PC-9 (cell line): ENCODE results near the gene ITPR3.

Source experiments
- EZH2 ChIP-seq: fragments of 200-600 bp; sonication (generic); IDR thresholded peaks from 2 replicates; pipeline ENCODE4 v1.8.0; 2017; ENCODE audit warnings: antibody characterized with exemption, low read depth
- TF ChIP-seq, protein P1 (sequence below): fragments of 200-600 bp; sonication (generic); conservative IDR thresholded peaks from 2 replicates; pipeline ENCODE4 v1.6.1; 2017; ENCODE audit warnings: mixed run types, antibody characterized with exemption, mild to moderate bottlenecking, moderate library complexity

DNA sequence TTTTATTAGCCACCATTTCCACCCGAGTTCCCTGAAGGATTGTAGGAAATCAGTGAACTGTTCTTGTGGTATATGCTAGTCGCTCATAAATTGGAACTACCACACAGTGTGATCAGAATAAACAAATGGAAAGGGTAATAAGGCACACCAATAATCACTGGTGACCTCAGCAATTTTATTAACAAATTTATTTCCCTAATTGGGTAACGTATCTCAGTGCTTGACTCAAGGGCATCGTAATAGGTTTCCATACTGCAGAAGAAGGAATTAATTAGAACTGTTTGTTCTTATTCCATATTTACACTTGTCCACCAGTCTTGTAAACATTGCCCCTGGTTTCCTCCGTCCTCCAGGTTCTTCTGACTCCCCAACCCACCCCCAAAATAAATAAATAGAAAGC, 100.4 kb downstream of the ITPR3 start:
- TF ChIP-seq, protein P1, sequence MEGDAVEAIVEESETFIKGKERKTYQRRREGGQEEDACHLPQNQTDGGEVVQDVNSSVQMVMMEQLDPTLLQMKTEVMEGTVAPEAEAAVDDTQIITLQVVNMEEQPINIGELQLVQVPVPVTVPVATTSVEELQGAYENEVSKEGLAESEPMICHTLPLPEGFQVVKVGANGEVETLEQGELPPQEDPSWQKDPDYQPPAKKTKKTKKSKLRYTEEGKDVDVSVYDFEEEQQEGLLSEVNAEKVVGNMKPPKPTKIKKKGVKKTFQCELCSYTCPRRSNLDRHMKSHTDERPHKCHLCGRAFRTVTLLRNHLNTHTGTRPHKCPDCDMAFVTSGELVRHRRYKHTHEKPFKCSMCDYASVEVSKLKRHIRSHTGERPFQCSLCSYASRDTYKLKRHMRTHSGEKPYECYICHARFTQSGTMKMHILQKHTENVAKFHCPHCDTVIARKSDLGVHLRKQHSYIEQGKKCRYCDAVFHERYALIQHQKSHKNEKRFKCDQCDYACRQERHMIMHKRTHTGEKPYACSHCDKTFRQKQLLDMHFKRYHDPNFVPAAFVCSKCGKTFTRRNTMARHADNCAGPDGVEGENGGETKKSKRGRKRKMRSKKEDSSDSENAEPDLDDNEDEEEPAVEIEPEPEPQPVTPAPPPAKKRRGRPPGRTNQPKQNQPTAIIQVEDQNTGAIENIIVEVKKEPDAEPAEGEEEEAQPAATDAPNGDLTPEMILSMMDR: no peak
- no peak for TF ChIP-seq EZH2
